Heart right ventricle (tissue), 16 donors: Measurements from ENCODE around the gene CDC42. TPM values are rescaled to one million over a fixed set of nuclear protein-coding genes. Genes with fewer than 3 reads are reported as not detected.

ENCODE experiments used
- ATAC-seq, 8 donors: fragments of 200-7000 bp; cut with Tn5 transposase; one replicate each; pipeline ENCODE4 v1.9.1; 2020; ENCODE audit warnings: mild to moderate bottlenecking in 8 of 8, moderate library complexity in 8 of 8, moderate number of reproducible peaks in 1 of 8
- DNase-seq, 2 donors: peaks; one replicate each; pipeline ENCODE4 v3.0.0-alpha.2; 2020
- H3K27ac ChIP-seq, 10 donors: fragments of 200-600 bp; sonication (generic) in 2 of 10; one replicate each; pipeline versions ENCODE4 v1.5.0 to v1.8.0; 2020 to 2022; ENCODE audit warnings: mild to moderate bottlenecking in 3 of 10
- H3K27me3 ChIP-seq, 7 donors: fragments of 200-600 bp; one replicate each; pipeline ENCODE4 v1.8.0; 2021 to 2022; ENCODE audit warnings: mild to moderate bottlenecking in 2 of 7
- H3K36me3 ChIP-seq, 9 donors: fragments of 200-600 bp; sonication (generic) in 1 of 9; one replicate each; pipeline versions ENCODE4 v1.5.0 to v1.8.0; 2020 to 2022; ENCODE audit warnings: mild to moderate bottlenecking in 2 of 9
- H3K4me1 ChIP-seq, 9 donors: fragments of 200-600 bp; sonication (generic) in 1 of 9; one replicate each; pipeline versions ENCODE4 v1.5.0 to v1.8.0; 2020 to 2022; ENCODE audit warnings: mild to moderate bottlenecking in 4 of 9
- H3K4me3 ChIP-seq, 10 donors: fragments of 200-600 bp; sonication (generic) in 2 of 10; one replicate each; pipeline versions ENCODE4 v1.5.0 to v1.8.0; 2020 to 2022; ENCODE audit warnings: mild to moderate bottlenecking in 7 of 10, moderate library complexity in 2 of 10
- H3K9me3 ChIP-seq, 11 donors: fragments of 200-600 bp in 10 of 11; sonication (generic) in 2 of 11; one replicate each; pipeline versions ENCODE4 v1.5.0 to v1.8.0; 2013 to 2022; ENCODE audit warnings: mild to moderate bottlenecking in 2 of 11, control low read depth in 1 of 11, moderate library complexity in 1 of 11
- CTCF ChIP-seq, 9 donors: fragments of 200-600 bp; sonication (generic) in 2 of 9; IDR thresholded peaks; one replicate each; pipeline versions ENCODE4 v1.5.0 to v1.8.0; 2021 to 2022; ENCODE audit warnings: antibody characterized with exemption in 9 of 9, mild to moderate bottlenecking in 5 of 9, moderate library complexity in 1 of 9
- WGBS, 2 donors: extraction: QIAGEN DNeasy Blood & Tissue Kit; methylation state at CpG; one replicate each; pipeline ENCODE4 v1.1.7; 2013; ENCODE audit warnings: inconsistent platforms in 1 of 2; 5-methylcytosine and 5-hydroxymethylcytosine counted together
- intact Hi-C, 10 donors: fragments of 100-400 bp; cut with DNase I; formaldehyde crosslinking; loops; one replicate each; pipeline versions ENCODE4 v1.11.1 to v1.14.2; 2022
- polyA plus RNA-seq, 2 donors: library from polyadenylated mRNA; stranded (reverse); fragments of 200-250 nt; gene quantifications; one replicate each; pipeline ENCODE4 v1.2.3, GENCODE V29; 2013
- total RNA-seq, 10 donors: library from RNA; stranded (reverse); fragmentation: NEBNext Ultra II Directional in 3 of 10; extraction: Animal tissue kit (Norgen Biotek cat#: 25700) in 3 of 10; gene quantifications; one replicate each; pipeline versions ENCODE4 v1.2.1 to v1.2.4, GENCODE V29; 2021 to 2023
- donor health status: Arrhythmogenic right ventricular cardiomyopathy.
- donor health status: ischemic (EF 13 %, LVEDD 7.1; RV severe dilation, severe dysfunction).
- donor health status: healthy with polysubstance abuse.
- donor health status: DM: no; HTN: yes; CAD: no.
- donor health status: DM: no; HTN: no; CAD: no.
- donor health status: ischemic (EF 25% LVEDD 6.9; RV normal size, moderate dysfunction).
- donor health status: ischemic (EF 25% LVEDD 5.7; RV mildly dilated, moderate dysfunction).
- donor health status: healthy.
- donor health status: DM: yes; HTN: yes; CAD: no.
- donor health status: Ischemic cardiomyopathy.
- donor health status: ischemic (EF 35%, LVEDD 5.7; RV mildly dilated, moderate dysfunction).
- donor health status: nonischemic (EF 11% LVEDD 7.7; RV severe dilation, severe dysfunction).
- donor health status: DM: yes; HTN: yes; CAD: no.
- donor health status: PGD.
- donor health status: ischemic (EF 29% LVEDD 5.4; RV normal size, mild dysfunction).
- donor health status: nonischemic (EF 23%, LVEDD 6.1; RV moderate dilation, normal function).

CDC42 gene
- total and polyA plus RNA-seq, 12 donors: 68.7 to 259 (median 168) TPM

GRCh38 chr1:22117851-22118250, 65.3 kb downstream of the CDC42 start:
- 90 to 91% methylated on average over 5 of the region's 5 CpGs for WGBS, 2 donors
- H3K36me3 ChIP-seq: peaks cover 0 to 58% (median 3%) of the 10 kb centered on the region in 9 donors
- no peaks in the 10 kb centered on the region for H3K27me3 ChIP-seq
- H3K9me3 ChIP-seq: no peaks in the 10 kb centered on the region
- no peak for ATAC-seq
- DNase-seq: no peak
- intact Hi-C loops: loop anchor here in 1 of 10 donors (10.0 kb wide), 1 partner anchor 157 kb away; no protein-coding TSS in a partner anchor
- H3K27ac ChIP-seq: no peak overlapping the region
- no peak overlapping the region for H3K4me3 ChIP-seq
- no peak for TF ChIP-seq CTCF (IDR thresholded peaks at IDR 0.05)
- peaks cover 9 to 65% (median 35%) of the 10 kb centered on the region in 9 donors for H3K4me1 ChIP-seq

- intact Hi-C loops: loop anchor here in 1 of 10 donors (10.0 kb wide), 1 partner anchor 156 kb away; no protein-coding TSS in a partner anchor
- Histone ChIP-seq H3K4me1 (peaks cover 9 to 60% (median 31%) of the 10 kb centered on the region in 9 donors), H3K9me3 (no peaks in the 10 kb centered on the region), H3K27me3 (no peaks in the 10 kb centered on the region), H3K27ac (no peak overlapping the region), H3K36me3 (peaks cover 0 to 52% (median 0%) of the 10 kb centered on the region in 9 donors), H3K4me3 (no peak overlapping the region)
- DNase-seq: no peak
- WGBS, 2 donors: 80 to 91% methylated on average over 8 of the region's 8 CpGs
- no peak for TF ChIP-seq CTCF (IDR thresholded peaks at IDR 0.05)
- no peak for ATAC-seq
These were observed 65.9 kb downstream of the CDC42 start for GRCh38 chr1:22118291-22118992.

- Histone ChIP-seq H3K36me3 (peaks cover 0 to 38% (median 0%) of the 10 kb centered on the region in 9 donors), H3K27me3 (no peaks in the 10 kb centered on the region), H3K4me3 (no peak overlapping the region), H3K27ac (no peak overlapping the region), H3K9me3 (no peaks in the 10 kb centered on the region), H3K4me1 (peaks cover 0 to 45% (median 17%) of the 10 kb centered on the region in 9 donors)
- intact Hi-C loops: loop anchor here in 2 of 10 donors (10.0 kb wide), 2 partner anchors 155 to 525 kb away; partner anchors contain the start of gene C1QC (in 1 of the 2)
- DNase-seq (no peak), ATAC-seq (no peak)
- no peak for TF ChIP-seq CTCF (IDR thresholded peaks at IDR 0.05)
- WGBS, 2 donors: 95 to 96% methylated on average over 44 of the region's 44 CpGs
These were observed 67.3 kb downstream of the CDC42 start for GRCh38 chr1:22119626-22120468.

GRCh38 chr1:22120469-22120790, 67.9 kb downstream of the CDC42 start:
- WGBS, 2 donors: 83 to 84% methylated on average over 11 of the region's 11 CpGs
- Histone ChIP-seq H3K4me3 (no peak overlapping the region), H3K9me3 (no peaks in the 10 kb centered on the region), H3K27me3 (no peaks in the 10 kb centered on the region), H3K4me1 (peaks cover 0 to 40% (median 11%) of the 10 kb centered on the region in 9 donors), H3K36me3 (peaks cover 0 to 32% (median 0%) of the 10 kb centered on the region in 9 donors), H3K27ac (no peak overlapping the region)
- intact Hi-C loops: loop anchor here in 1 of 10 donors (10.0 kb wide), 1 partner anchor 524 kb away; the partner anchor contains the start of gene C1QC
- DNase-seq: no peak
- TF ChIP-seq CTCF (IDR thresholded peaks at IDR 0.05): no peak
- no peak for ATAC-seq
